SK-N-SH treated with all-trans-retinoic acid at 6 μM for 48 hours (cell line): Measurements from ENCODE around the gene PCBD2.

Experiments used
- OSR1 ChIP-seq: fragments of 250-450 bp; sonication (Bioruptor Pico); IDR thresholded peaks from 2 replicates; pipeline ENCODE4 v1.8.0; 2022; ENCODE audit warnings: moderate library complexity, mild to moderate bottlenecking, inconsistent platforms
- ZFP3 ChIP-seq: fragments of 250-450 bp; sonication (Bioruptor Pico); IDR thresholded peaks from 2 replicates; pipeline ENCODE4 v1.5.0; 2020; ENCODE audit warnings: mild to moderate bottlenecking, moderate library complexity

- TF ChIP-seq OSR1 (CRISPR knock-in tag) (no peak), ZFP3 (CRISPR knock-in tag) (peak; percentile 41; the same call in 1 of the 2 replicates)
These were observed at the start of gene PCBD2 for GRCh38 chr5:134904610-134905245.
